ENCODE data around the gene DGKE. TPM values are rescaled to one million over a fixed set of nuclear protein-coding genes. Genes with fewer than 3 reads are reported as not detected.

Gene DGKE
- total RNA-seq, 1 experiment from 2014 or later = 8.5 TPM

DNA sequence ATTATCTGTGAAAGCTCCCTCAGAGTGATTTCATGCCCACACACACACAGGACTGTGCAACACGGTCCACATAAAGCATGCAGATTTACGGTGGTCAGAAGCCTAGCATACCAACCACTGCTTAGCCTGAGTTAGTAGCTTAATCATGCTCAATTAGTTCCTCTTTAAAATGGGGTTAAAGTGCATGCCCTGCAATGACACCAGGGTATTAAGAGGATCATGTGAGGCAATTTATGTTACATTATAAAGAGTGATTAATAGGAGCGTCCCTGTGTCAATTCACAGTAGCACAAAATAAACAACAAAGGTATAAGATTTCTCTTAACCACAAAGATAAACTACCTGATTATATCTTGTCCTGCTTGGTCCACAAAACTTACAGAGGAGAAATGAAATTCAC lies 40.0 kb upstream of the DGKE start (continued):
- TF ChIP-seq SP1 (CRISPR knock-in tag; conservative IDR thresholded peaks at IDR 0.05) = no peak
- no peak for TF ChIP-seq KAT7 (CRISPR knock-in tag; IDR thresholded peaks at IDR 0.05; ENCODE audit: borderline replicate concordance)

DNA sequence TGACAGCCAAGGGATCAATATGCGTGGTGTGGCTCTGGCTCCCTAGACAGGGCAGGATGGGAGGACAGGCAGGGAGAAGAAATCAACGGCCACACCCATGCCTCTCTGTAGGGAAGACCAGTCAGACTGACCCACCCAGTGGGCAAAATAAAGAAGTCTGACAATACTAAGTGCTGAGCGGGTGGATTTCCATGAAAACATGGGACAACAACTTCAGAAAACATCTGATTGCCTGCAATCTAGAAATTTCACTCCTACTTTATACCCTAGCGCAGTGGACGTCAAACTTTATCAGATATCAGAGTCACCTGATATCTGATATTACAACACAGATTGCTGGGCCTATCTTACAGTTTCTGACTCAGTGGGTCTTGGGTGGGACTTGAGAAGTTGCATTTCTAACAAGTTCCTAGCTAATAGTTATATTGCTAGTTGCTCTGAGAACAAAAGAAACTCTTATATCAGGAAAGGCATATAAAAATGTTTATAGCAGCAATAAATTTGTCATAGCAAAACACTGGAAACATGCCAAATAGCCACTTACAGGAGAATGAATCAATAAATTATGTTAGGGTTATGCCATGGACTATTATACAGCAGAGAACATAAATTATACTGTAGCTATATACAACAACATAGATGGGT lies 38.6 kb upstream of the DGKE start:
- CTCF ChIA-PET = no interaction called here
- Mint-ChIP-seq H3K36me3 (peaks cover 9% of the 10 kb centered on the region), H3K27ac (no peak overlapping the region; the same call in 1 of the 2 replicates), H3K27me3 (ENCODE audit: low read depth) (peaks cover 3% of the 10 kb centered on the region; the same call in 1 of the 2 replicates), H3K4me1 (peaks cover 15% of the 10 kb centered on the region), H3K9me3 (peaks cover 13% of the 10 kb centered on the region), H3K4me3 (no peak overlapping the region)
- POLR2A ChIA-PET = no interaction called here
- TF ChIP-seq ZNF317 (CRISPR knock-in tag; IDR thresholded peaks at IDR 0.05; ENCODE audit: borderline replicate concordance, low read depth) (no peak), FOXP1 (CRISPR knock-in tag; IDR thresholded peaks at IDR 0.05; ENCODE audit: borderline replicate concordance) (no peak), FOXK1 (CRISPR knock-in tag; IDR thresholded peaks at IDR 0.05) (no peak), SOX15 (CRISPR knock-in tag; IDR thresholded peaks at IDR 0.05) (no peak), AR (CRISPR knock-in tag; IDR thresholded peaks at IDR 0.05) (no peak), CREB1 (CRISPR knock-in tag; IDR thresholded peaks at IDR 0.05) (no peak), ATF1 (CRISPR knock-in tag; IDR thresholded peaks at IDR 0.05) (no peak), ZSCAN18 (CRISPR knock-in tag; IDR thresholded peaks at IDR 0.05) (no peak), CBFB (CRISPR knock-in tag; IDR thresholded peaks at IDR 0.05; ENCODE audit: low read depth) (no peak), TEAD1 (CRISPR knock-in tag; IDR thresholded peaks at IDR 0.05) (no peak), JUN (CRISPR knock-in tag; IDR thresholded peaks at IDR 0.05) (no peak), ZNF232 (CRISPR knock-in tag; IDR thresholded peaks at IDR 0.05) (no peak)
- TF ChIP-seq, protein P1, sequence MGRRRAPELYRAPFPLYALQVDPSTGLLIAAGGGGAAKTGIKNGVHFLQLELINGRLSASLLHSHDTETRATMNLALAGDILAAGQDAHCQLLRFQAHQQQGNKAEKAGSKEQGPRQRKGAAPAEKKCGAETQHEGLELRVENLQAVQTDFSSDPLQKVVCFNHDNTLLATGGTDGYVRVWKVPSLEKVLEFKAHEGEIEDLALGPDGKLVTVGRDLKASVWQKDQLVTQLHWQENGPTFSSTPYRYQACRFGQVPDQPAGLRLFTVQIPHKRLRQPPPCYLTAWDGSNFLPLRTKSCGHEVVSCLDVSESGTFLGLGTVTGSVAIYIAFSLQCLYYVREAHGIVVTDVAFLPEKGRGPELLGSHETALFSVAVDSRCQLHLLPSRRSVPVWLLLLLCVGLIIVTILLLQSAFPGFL (CRISPR knock-in tag; IDR thresholded peaks at IDR 0.05; ENCODE audit: borderline replicate concordance) = no peak
- TF ChIP-seq, protein P2, sequence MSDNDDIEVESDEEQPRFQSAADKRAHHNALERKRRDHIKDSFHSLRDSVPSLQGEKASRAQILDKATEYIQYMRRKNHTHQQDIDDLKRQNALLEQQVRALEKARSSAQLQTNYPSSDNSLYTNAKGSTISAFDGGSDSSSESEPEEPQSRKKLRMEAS (CRISPR knock-in tag; IDR thresholded peaks at IDR 0.05) = no peak
- no peak for ATAC-seq
- DNase-seq (ENCODE audit: low spot score) = no peak

DNA sequence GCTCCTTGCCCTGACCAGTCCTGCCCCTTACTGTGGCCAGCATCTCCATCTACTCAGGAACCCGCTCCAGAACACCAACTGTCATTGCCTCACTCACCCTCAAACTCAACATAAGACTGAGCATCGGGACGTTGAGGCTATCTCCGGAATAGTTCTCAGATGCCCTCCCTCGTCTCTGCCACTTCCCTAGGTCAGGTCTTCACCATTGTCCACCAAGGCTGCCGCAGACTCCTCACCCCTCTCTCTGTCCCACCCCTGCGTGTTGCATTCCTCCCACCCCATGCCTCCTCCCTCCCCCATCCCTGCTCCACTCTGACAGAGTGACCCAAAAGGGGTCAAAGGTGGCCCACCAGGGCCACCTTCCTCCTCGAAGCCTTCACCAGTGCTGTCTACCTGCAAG lies 37.4 kb upstream of the DGKE start:
- DNase-seq (ENCODE audit: low spot score) (no peak), ATAC-seq (no peak)
- peaks cover 13% of the 10 kb centered on the region for H3K9me3 Mint-ChIP-seq
- H3K36me3 Mint-ChIP-seq = peaks cover 9% of the 10 kb centered on the region
- H3K27ac Mint-ChIP-seq = no peak overlapping the region
- H3K4me3 Mint-ChIP-seq = no peak overlapping the region
- ChIA-PET POLR2A (no interaction called here), CTCF (no interaction called here)
- H3K4me1 Mint-ChIP-seq = peaks cover 15% of the 10 kb centered on the region
- peaks cover 3% of the 10 kb centered on the region; the same call in 1 of the 2 replicates for H3K27me3 Mint-ChIP-seq (ENCODE audit: low read depth)
- TF ChIP-seq, protein P3, sequence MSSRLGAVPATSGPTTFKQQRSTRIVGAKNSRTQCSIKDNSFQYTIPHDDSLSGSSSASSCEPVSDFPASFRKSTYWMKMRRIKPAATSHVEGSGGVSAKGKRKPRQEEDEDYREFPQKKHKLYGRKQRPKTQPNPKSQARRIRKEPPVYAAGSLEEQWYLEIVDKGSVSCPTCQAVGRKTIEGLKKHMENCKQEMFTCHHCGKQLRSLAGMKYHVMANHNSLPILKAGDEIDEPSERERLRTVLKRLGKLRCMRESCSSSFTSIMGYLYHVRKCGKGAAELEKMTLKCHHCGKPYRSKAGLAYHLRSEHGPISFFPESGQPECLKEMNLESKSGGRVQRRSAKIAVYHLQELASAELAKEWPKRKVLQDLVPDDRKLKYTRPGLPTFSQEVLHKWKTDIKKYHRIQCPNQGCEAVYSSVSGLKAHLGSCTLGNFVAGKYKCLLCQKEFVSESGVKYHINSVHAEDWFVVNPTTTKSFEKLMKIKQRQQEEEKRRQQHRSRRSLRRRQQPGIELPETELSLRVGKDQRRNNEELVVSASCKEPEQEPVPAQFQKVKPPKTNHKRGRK (CRISPR knock-in tag; IDR thresholded peaks at IDR 0.05; ENCODE audit: borderline replicate concordance) = no peak
- TF ChIP-seq, protein P4, sequence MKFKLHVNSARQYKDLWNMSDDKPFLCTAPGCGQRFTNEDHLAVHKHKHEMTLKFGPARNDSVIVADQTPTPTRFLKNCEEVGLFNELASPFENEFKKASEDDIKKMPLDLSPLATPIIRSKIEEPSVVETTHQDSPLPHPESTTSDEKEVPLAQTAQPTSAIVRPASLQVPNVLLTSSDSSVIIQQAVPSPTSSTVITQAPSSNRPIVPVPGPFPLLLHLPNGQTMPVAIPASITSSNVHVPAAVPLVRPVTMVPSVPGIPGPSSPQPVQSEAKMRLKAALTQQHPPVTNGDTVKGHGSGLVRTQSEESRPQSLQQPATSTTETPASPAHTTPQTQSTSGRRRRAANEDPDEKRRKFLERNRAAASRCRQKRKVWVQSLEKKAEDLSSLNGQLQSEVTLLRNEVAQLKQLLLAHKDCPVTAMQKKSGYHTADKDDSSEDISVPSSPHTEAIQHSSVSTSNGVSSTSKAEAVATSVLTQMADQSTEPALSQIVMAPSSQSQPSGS (CRISPR knock-in tag; IDR thresholded peaks at IDR 0.05; ENCODE audit: borderline replicate concordance, low read depth) = no peak
- TF ChIP-seq EMX1 (CRISPR knock-in tag; IDR thresholded peaks at IDR 0.05) (no peak), NFATC4 (CRISPR knock-in tag; IDR thresholded peaks at IDR 0.05) (no peak), RELA (CRISPR knock-in tag; IDR thresholded peaks at IDR 0.05; ENCODE audit: borderline replicate concordance) (no peak)
- TF ChIP-seq, protein P5, sequence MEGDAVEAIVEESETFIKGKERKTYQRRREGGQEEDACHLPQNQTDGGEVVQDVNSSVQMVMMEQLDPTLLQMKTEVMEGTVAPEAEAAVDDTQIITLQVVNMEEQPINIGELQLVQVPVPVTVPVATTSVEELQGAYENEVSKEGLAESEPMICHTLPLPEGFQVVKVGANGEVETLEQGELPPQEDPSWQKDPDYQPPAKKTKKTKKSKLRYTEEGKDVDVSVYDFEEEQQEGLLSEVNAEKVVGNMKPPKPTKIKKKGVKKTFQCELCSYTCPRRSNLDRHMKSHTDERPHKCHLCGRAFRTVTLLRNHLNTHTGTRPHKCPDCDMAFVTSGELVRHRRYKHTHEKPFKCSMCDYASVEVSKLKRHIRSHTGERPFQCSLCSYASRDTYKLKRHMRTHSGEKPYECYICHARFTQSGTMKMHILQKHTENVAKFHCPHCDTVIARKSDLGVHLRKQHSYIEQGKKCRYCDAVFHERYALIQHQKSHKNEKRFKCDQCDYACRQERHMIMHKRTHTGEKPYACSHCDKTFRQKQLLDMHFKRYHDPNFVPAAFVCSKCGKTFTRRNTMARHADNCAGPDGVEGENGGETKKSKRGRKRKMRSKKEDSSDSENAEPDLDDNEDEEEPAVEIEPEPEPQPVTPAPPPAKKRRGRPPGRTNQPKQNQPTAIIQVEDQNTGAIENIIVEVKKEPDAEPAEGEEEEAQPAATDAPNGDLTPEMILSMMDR (IDR thresholded peaks at IDR 0.05) = no peak

Measured in WTC11 (cell line).